ENCODE results near the gene ABHD12. TPM values are rescaled to one million over a fixed set of nuclear protein-coding genes. Genes with fewer than 3 reads are reported as not detected.
A peak's percentile ranks its signal among the peaks of the same experiment; 100 is the strongest.

ABHD12 gene
- total RNA-seq, 1 donor from 2014 or later = 25.0 TPM

- DNase-seq (ENCODE audit: low spot score) = no peak
Observed at GRCh38 chr20:25309395-25310267, 81.0 kb downstream of the ABHD12 start.

GRCh38 chr20:25308671-25309394 lies 81.8 kb downstream of the ABHD12 start:
- ATAC-seq (no peak), DNase-seq (ENCODE audit: low spot score) (no peak)

More at GRCh38 chr20:25309395-25310267, 81.0 kb downstream of the ABHD12 start:
- ATAC-seq = peak; percentile 9

- no peak for DNase-seq (ENCODE audit: low spot score)
Observed at GRCh38 chr20:25308083-25308491, 82.5 kb downstream of the ABHD12 start.

GRCh38 chr20:25306991-25307903 lies 83.4 kb downstream of the ABHD12 start:
- no peak for DNase-seq (ENCODE audit: low spot score)

More at GRCh38 chr20:25308083-25308491, 82.5 kb downstream of the ABHD12 start:
- no peak for ATAC-seq

GRCh38 chr20:25304025-25304549 lies 86.5 kb downstream of the ABHD12 start:
- no peak for DNase-seq (ENCODE audit: low spot score)
- no peak for ATAC-seq

More at GRCh38 chr20:25306991-25307903, 83.4 kb downstream of the ABHD12 start:
- ATAC-seq = peak; percentile 46

GRCh38 chr20:25303292-25304024 lies 87.2 kb downstream of the ABHD12 start:
- ATAC-seq = no peak

GRCh38 chr20:25302596-25302995 lies 88.0 kb downstream of the ABHD12 start:
- no peak for ATAC-seq

More at GRCh38 chr20:25303292-25304024, 87.2 kb downstream of the ABHD12 start:
- DNase-seq (ENCODE audit: low spot score) = no peak

GRCh38 chr20:25301357-25301920 lies 89.2 kb downstream of the ABHD12 start:
- ATAC-seq (no peak), DNase-seq (ENCODE audit: low spot score) (no peak)

More at GRCh38 chr20:25302596-25302995, 88.0 kb downstream of the ABHD12 start:
- DNase-seq (ENCODE audit: low spot score) = no peak

GRCh38 chr20:25300496-25301170 lies 90.0 kb downstream of the ABHD12 start:
- no peak for ATAC-seq
- no peak for DNase-seq (ENCODE audit: low spot score)

GRCh38 chr20:25299806-25300205 lies 90.8 kb downstream of the ABHD12 start:
- ATAC-seq = no peak
- DNase-seq (ENCODE audit: low spot score) = no peak

- DNase-seq (ENCODE audit: low spot score) = no peak
- ATAC-seq = no peak
Observed at GRCh38 chr20:25297141-25297905, 93.3 kb downstream of the ABHD12 start.

- ATAC-seq (peak; percentile 45), DNase-seq (ENCODE audit: low spot score) (no peak)
Observed at GRCh38 chr20:25296094-25297093, 94.2 kb downstream of the ABHD12 start.

GRCh38 chr20:25295386-25296093 lies 95.1 kb downstream of the ABHD12 start:
- no peak for DNase-seq (ENCODE audit: low spot score)
- ATAC-seq = no peak

GRCh38 chr20:25294459-25295385 lies 95.9 kb downstream of the ABHD12 start:
- DNase-seq (ENCODE audit: low spot score) (no peak), ATAC-seq (peak; percentile 58)

GRCh38 chr20:25293910-25294458 lies 96.7 kb downstream of the ABHD12 start:
- DNase-seq (ENCODE audit: low spot score) = no peak
- ATAC-seq = no peak

All from left lobe of liver (tissue), 2 donors.